RWPE2 (cell line): ENCODE measurements around the gene DROSHA.

Source experiments
- ATAC-seq: fragments of 200-7000 bp; cut with Tn5 transposase; 3 replicates; pipeline ENCODE4 v1.9.1; 2021; ENCODE audit warnings: low read depth
- DNase-seq: peaks from one replicate; pipeline ENCODE4 v3.0.0-alpha.2; 2020; ENCODE audit warnings: low spot score
- H3K27ac ChIP-seq: fragments of 450-650 bp; 2 replicates; pipeline ENCODE4 v1.5.1; 2017; ENCODE audit warnings: mild to moderate bottlenecking; ENCODE audit not compliant: poor library complexity, severe bottlenecking
- H3K27me3 ChIP-seq: fragments of 250-450 bp; sonication (Bioruptor Pico); 2 replicates; pipeline ENCODE4 v1.5.1; 2021; ENCODE audit warnings: mild to moderate bottlenecking, moderate library complexity; ENCODE audit not compliant: insufficient read depth, poor library complexity, severe bottlenecking
- H3K36me3 ChIP-seq: fragments of 250-450 bp; sonication (Bioruptor Pico); 2 replicates; pipeline ENCODE4 v1.5.1; 2020; ENCODE audit warnings: low read depth, mild to moderate bottlenecking, moderate library complexity
- H3K4me1 ChIP-seq: fragments of 250-450 bp; sonication (Bioruptor Pico); 2 replicates; pipeline ENCODE4 v1.5.1; 2021; ENCODE audit warnings: mild to moderate bottlenecking, moderate library complexity; ENCODE audit not compliant: insufficient read depth, poor library complexity, severe bottlenecking
- H3K4me3 ChIP-seq: fragments of 250-450 bp; sonication (Bioruptor Pico); 2 replicates; pipeline ENCODE4 v1.5.1; 2021; ENCODE audit warnings: mild to moderate bottlenecking, moderate library complexity; ENCODE audit not compliant: severe bottlenecking
- H3K9me3 ChIP-seq: fragments of 250-450 bp; sonication (Bioruptor Pico); 2 replicates; pipeline ENCODE4 v1.5.1; 2021; ENCODE audit warnings: mild to moderate bottlenecking, moderate library complexity; ENCODE audit not compliant: severe bottlenecking
- CTCF ChIP-seq: fragments of 450-650 bp; IDR thresholded peaks from one replicate; pipeline ENCODE4 v1.5.1; 2017; ENCODE audit warnings: mild to moderate bottlenecking, moderate library complexity; ENCODE audit not compliant: poor library complexity, severe bottlenecking

DROSHA gene

GRCh38 chr5:31511305-31511704 is 20.6 kb downstream of the DROSHA start:
- peaks cover 89% of the 10 kb centered on the region for H3K36me3 ChIP-seq
- H3K9me3 ChIP-seq: no peaks in the 10 kb centered on the region
- no peaks in the 10 kb centered on the region for H3K27me3 ChIP-seq
- DNase-seq: no peak
- TF ChIP-seq CTCF: no peak
- no peak overlapping the region for H3K27ac ChIP-seq
- no peaks in the 10 kb centered on the region for H3K4me1 ChIP-seq
- H3K4me3 ChIP-seq: no peak overlapping the region
- no peak for ATAC-seq

- Histone ChIP-seq H3K4me1 (no peaks in the 10 kb centered on the region), H3K27ac (no peak overlapping the region), H3K9me3 (no peaks in the 10 kb centered on the region), H3K36me3 (peaks cover 89% of the 10 kb centered on the region), H3K27me3 (no peaks in the 10 kb centered on the region), H3K4me3 (no peak overlapping the region)
- ATAC-seq: no peak
- no peak for DNase-seq
- no peak for TF ChIP-seq CTCF
Observed at GRCh38 chr5:31504529-31504928, 27.4 kb downstream of the DROSHA start.

GRCh38 chr5:31502506-31502905 is 29.4 kb downstream of the DROSHA start:
- no peak for TF ChIP-seq CTCF
- ATAC-seq: no peak
- Histone ChIP-seq H3K9me3 (no peaks in the 10 kb centered on the region), H3K27ac (no peak overlapping the region), H3K4me3 (no peak overlapping the region), H3K27me3 (no peaks in the 10 kb centered on the region), H3K4me1 (no peaks in the 10 kb centered on the region), H3K36me3 (peaks cover 83% of the 10 kb centered on the region)
- DNase-seq: no peak

GRCh38 chr5:31500256-31500655 is 31.6 kb downstream of the DROSHA start:
- no peak for TF ChIP-seq CTCF
- peaks cover 87% of the 10 kb centered on the region for H3K36me3 ChIP-seq

GRCh38 chr5:31496891-31497290 is 35.0 kb downstream of the DROSHA start:
- no peak for TF ChIP-seq CTCF
- no peaks in the 10 kb centered on the region for H3K27me3 ChIP-seq
- peaks cover 89% of the 10 kb centered on the region for H3K36me3 ChIP-seq
- no peak overlapping the region for H3K27ac ChIP-seq
- no peak overlapping the region for H3K4me3 ChIP-seq
- H3K9me3 ChIP-seq: no peaks in the 10 kb centered on the region
- DNase-seq (no peak), ATAC-seq (no peak)
- H3K4me1 ChIP-seq: no peaks in the 10 kb centered on the region

More at GRCh38 chr5:31500256-31500655, 31.6 kb downstream of the DROSHA start:
- Histone ChIP-seq H3K27ac (no peak overlapping the region), H3K27me3 (no peaks in the 10 kb centered on the region), H3K9me3 (no peaks in the 10 kb centered on the region), H3K4me1 (no peaks in the 10 kb centered on the region), H3K4me3 (no peak overlapping the region)
- ATAC-seq: no peak
- DNase-seq: no peak
